SK-N-SH (cell line): ENCODE measurements around the gene SCML2. TPM values are rescaled to one million over a fixed set of nuclear protein-coding genes. Genes with fewer than 3 reads are reported as not detected.

Experiments
- CTCF ChIA-PET: fragments of 300-600, 350-600 bp; formaldehyde crosslinking; extraction: SDS; loops from one replicate; lab custom pipeline; 2021; lab: Yijun Ruan, JAX
- POLR2A ChIA-PET: fragments of 350-600 bp; sonication (Branson Sonifier 250); formaldehyde crosslinking; extraction: SDS; loops from one replicate; lab custom pipeline; 2020; ENCODE audit warnings: antibody characterized with exemption, inconsistent platforms; lab: Yijun Ruan, JAX
- DNase-seq: peaks from one replicate; pipeline ENCODE4 v3.0.0; 2012
- H2AFZ ChIP-seq: fragments of 200-600 bp; sonication (generic); 2 replicates; pipeline ENCODE4 v1.8.1; 2016; ENCODE audit warnings: antibody characterized with exemption, mild to moderate bottlenecking, low read depth
- H3F3A ChIP-seq: fragments of 200-600 bp; sonication (generic); replicated peaks from 2 replicates; pipeline ENCODE3; 2016; ENCODE audit warnings: antibody characterized with exemption, mild to moderate bottlenecking; ENCODE audit not compliant: insufficient read depth
- H3K27ac ChIP-seq, 2 experiments: fragments of 200-500 bp in 1 of 2; fragments of 200-600 bp in 1 of 2; sonication (Bioruptor generic) in 1 of 2; sonication (generic), shearing (Covaris generic) in 1 of 2; 2 replicates each; pipeline versions ENCODE4 v1.5.1 to v1.6.1; 2014 to 2016; ENCODE audit warnings: low read depth in 2 of 2, inconsistent platforms in 1 of 2, low read length in 1 of 2, mild to moderate bottlenecking in 1 of 2, mixed read lengths in 1 of 2
- H3K27me3 ChIP-seq: fragments of 200-600 bp; sonication (generic), shearing (Covaris generic); 2 replicates; pipeline ENCODE4 v1.6.1; 2016; ENCODE audit warnings: mixed run types; ENCODE audit not compliant: insufficient read depth
- H3K36me3 ChIP-seq, 2 experiments: fragments of 200-500 bp in 1 of 2; fragments of 200-600 bp in 1 of 2; sonication (Bioruptor generic) in 1 of 2; sonication (generic) in 1 of 2; replicated peaks in 1 of 2; 2 replicates each; pipeline versions ENCODE3 to v1.5.1; 2014 to 2016; ENCODE audit warnings: low read length in 1 of 2, mild to moderate bottlenecking in 1 of 2; ENCODE audit not compliant: insufficient read depth in 2 of 2, control insufficient read depth in 1 of 2
- H3K4me1 ChIP-seq, 2 experiments: fragments of 200-500 bp in 1 of 2; fragments of 200-600 bp in 1 of 2; sonication (Bioruptor generic) in 1 of 2; sonication (generic), shearing (Covaris generic) in 1 of 2; 2 replicates each; pipeline versions ENCODE4 v1.5.1 to v1.6.1; 2014 to 2016; ENCODE audit warnings: low read depth in 1 of 2, low read length in 1 of 2, mixed run types in 1 of 2; ENCODE audit not compliant: insufficient read depth in 2 of 2, control insufficient read depth in 1 of 2
- H3K4me2 ChIP-seq: fragments of 200-600 bp; sonication (generic), shearing (Covaris generic); 2 replicates; pipeline ENCODE4 v1.6.1; 2017; ENCODE audit warnings: mixed run types
- H3K4me3 ChIP-seq, 2 experiments: fragments of 200-500 bp in 1 of 2; fragments of 200-600 bp in 1 of 2; sonication (Bioruptor generic) in 1 of 2; sonication (generic), shearing (Covaris generic) in 1 of 2; 2 replicates each; pipeline versions ENCODE4 v1.5.1 to v1.8.1; 2014 to 2016; ENCODE audit warnings: low read depth in 2 of 2, inconsistent platforms in 1 of 2, low read length in 1 of 2, mild to moderate bottlenecking in 1 of 2, mixed read lengths in 1 of 2, moderate library complexity in 1 of 2
- H3K79me2 ChIP-seq: fragments of 200-600 bp; sonication (generic); 2 replicates; pipeline ENCODE4 v1.8.1; 2017; ENCODE audit warnings: mild to moderate bottlenecking; ENCODE audit not compliant: insufficient read depth
- H3K9ac ChIP-seq: fragments of 200-600 bp; sonication (generic); 2 replicates; pipeline ENCODE4 v1.6.1; 2017; ENCODE audit warnings: mixed run types
- H3K9me2 ChIP-seq: fragments of 200-600 bp; sonication (generic); 2 replicates; pipeline ENCODE4 v1.6.1; 2017; ENCODE audit warnings: mixed run types
- H3K9me3 ChIP-seq: fragments of 200-600 bp; sonication (generic); 2 replicates; pipeline ENCODE4 v1.6.1; 2017; ENCODE audit warnings: mixed run types, mild to moderate bottlenecking, moderate library complexity
- H4K20me1 ChIP-seq: fragments of 200-600 bp; sonication (generic); 2 replicates; pipeline ENCODE4 v1.6.1; 2017; ENCODE audit warnings: mild to moderate bottlenecking, mixed run types; ENCODE audit not compliant: insufficient read depth
- FOXJ3 ChIP-seq: sonication (generic); formaldehyde crosslinking; IDR thresholded peaks from 2 replicates; pipeline ENCODE4 v1.5.1; 2020; ENCODE audit warnings: mild to moderate bottlenecking, missing genetic modification reagents
- GABPA ChIP-seq: IDR thresholded peaks from 2 replicates; pipeline ENCODE4 v1.4.0; 2012; ENCODE audit warnings: low read depth, mild to moderate bottlenecking
- GATA2 ChIP-seq: sonication (generic); formaldehyde crosslinking; IDR thresholded peaks from 2 replicates; pipeline ENCODE4 v1.5.0; 2020; ENCODE audit warnings: mild to moderate bottlenecking, missing genetic modification reagents
- MEF2A ChIP-seq: IDR thresholded peaks from 2 replicates; pipeline ENCODE4 v1.4.0; 2012; ENCODE audit warnings: low read depth, borderline replicate concordance
- NFIC ChIP-seq: IDR thresholded peaks from 2 replicates; pipeline ENCODE4 v1.4.0; 2012; ENCODE audit warnings: borderline replicate concordance
- RAD21 ChIP-seq: IDR thresholded peaks from 2 replicates; pipeline ENCODE4 v1.6.1; 2012; ENCODE audit warnings: mild to moderate bottlenecking, low read length
- RCOR1 ChIP-seq: fragments of 150-350 bp; IDR thresholded peaks from 2 replicates; pipeline ENCODE4 v1.6.1; 2017; ENCODE audit warnings: antibody characterized with exemption, low read length
- SIN3A ChIP-seq: IDR thresholded peaks from 2 replicates; pipeline ENCODE4 v1.6.1; 2012; ENCODE audit warnings: low read depth, mild to moderate bottlenecking, low read length, moderate library complexity, borderline replicate concordance
- SMC3 ChIP-seq: IDR thresholded peaks from 2 replicates; pipeline ENCODE4 v1.6.1; 2012; ENCODE audit warnings: low read depth, low read length, improper control_type of control experiment
- TCF12 ChIP-seq: IDR thresholded peaks from 2 replicates; pipeline ENCODE4 v1.4.0; 2012
- YY1 ChIP-seq: IDR thresholded peaks from 2 replicates; pipeline ENCODE4 v1.4.0; 2012; ENCODE audit warnings: low read depth, mild to moderate bottlenecking
- WGBS: methylation state at CpG from one replicate; pipeline ENCODE4 v1.1.6; 2017; ENCODE audit warnings: low lambda C conversion rate; 5-methylcytosine and 5-hydroxymethylcytosine counted together
- polyA plus RNA-seq, 3 experiments: library from polyadenylated mRNA; depleted of rRNA; stranded (reverse); fragments of >200 nt; gene quantifications; 2 replicates each; pipeline ENCODE4 v1.2.3, GENCODE V29; 2012
- TF ChIP-seq, protein P1 (sequence below): IDR thresholded peaks from 2 replicates; pipeline ENCODE4; 2012
- TF ChIP-seq, protein P2 (sequence below): IDR thresholded peaks from 2 replicates; pipeline ENCODE4 v1.4.0; 2012; ENCODE audit warnings: low read depth, borderline replicate concordance
- TF ChIP-seq, protein P3 (sequence below): fragments of 150-350 bp; IDR thresholded peaks from 2 replicates; pipeline ENCODE4 v1.6.1; 2016; ENCODE audit warnings: mild to moderate bottlenecking, low read depth, low read length
- TF ChIP-seq, protein P4 (sequence below): IDR thresholded peaks from 2 replicates; pipeline ENCODE4 v1.4.0; 2012; ENCODE audit warnings: low read depth, borderline replicate concordance
- TF ChIP-seq, protein P5 (sequence below): IDR thresholded peaks from 2 replicates; pipeline ENCODE4 v1.4.0; 2012; ENCODE audit warnings: low read depth

The SCML2 gene
- polyA plus RNA-seq, 1 of the 3 experiments (the other 2 are of a cell fraction), result 3.2 TPM

DNA sequence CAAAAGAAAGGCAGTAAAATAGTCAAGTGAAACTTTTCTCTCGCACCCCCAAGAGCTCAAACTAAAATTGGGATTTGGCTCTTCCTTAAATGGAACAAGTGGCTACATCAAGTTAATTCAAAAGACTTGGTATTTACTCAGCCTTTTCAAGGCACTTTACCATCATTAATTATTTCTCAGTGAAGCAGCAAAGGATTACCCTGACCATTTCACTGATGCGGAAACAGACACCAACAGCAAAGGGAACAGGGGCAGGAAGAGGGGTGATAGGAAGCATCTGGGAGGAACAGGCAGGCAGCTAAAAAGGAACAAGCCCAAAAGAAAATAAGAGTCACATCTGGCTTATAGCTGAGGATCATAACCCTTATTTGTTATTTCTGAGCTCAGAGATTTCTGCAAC is 2.7 kb downstream of the SCML2 start:
- Histone ChIP-seq H4K20me1 (no peaks in the 10 kb centered on the region), H3K27ac (no peak overlapping the region), H3K36me3 (no peaks in the 10 kb centered on the region), H3K9ac (no peak overlapping the region), H3K4me1 (peaks cover 3 to 5% of the 10 kb centered on the region in 2 experiments; a peak in 2 of 4 replicates), H3K79me2 (peaks cover 46% of the 10 kb centered on the region), H2AFZ (no peak overlapping the region), H3F3A (no peaks in the 10 kb centered on the region), H3K27me3 (no peaks in the 10 kb centered on the region), H3K4me3 (no peak overlapping the region), H3K9me3 (no peaks in the 10 kb centered on the region), H3K9me2 (no peaks in the 10 kb centered on the region), H3K4me2 (no peak overlapping the region)
- ChIA-PET POLR2A (no interaction called here), CTCF (no interaction called here)
- DNase-seq, result no peak
- WGBS, result 54% methylated on average over 2 of the region's 2 CpGs
- TF ChIP-seq YY1 (no peak), MEF2A (no peak), FOXJ3 (CRISPR knock-in tag) (no peak), NFIC (no peak), SIN3A (no peak)
- TF ChIP-seq, protein P1, sequence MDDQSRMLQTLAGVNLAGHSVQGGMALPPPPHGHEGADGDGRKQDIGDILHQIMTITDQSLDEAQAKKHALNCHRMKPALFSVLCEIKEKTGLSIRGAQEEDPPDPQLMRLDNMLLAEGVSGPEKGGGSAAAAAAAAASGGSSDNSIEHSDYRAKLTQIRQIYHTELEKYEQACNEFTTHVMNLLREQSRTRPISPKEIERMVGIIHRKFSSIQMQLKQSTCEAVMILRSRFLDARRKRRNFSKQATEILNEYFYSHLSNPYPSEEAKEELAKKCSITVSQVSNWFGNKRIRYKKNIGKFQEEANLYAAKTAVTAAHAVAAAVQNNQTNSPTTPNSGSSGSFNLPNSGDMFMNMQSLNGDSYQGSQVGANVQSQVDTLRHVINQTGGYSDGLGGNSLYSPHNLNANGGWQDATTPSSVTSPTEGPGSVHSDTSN, result no peak
- TF ChIP-seq, protein P2, sequence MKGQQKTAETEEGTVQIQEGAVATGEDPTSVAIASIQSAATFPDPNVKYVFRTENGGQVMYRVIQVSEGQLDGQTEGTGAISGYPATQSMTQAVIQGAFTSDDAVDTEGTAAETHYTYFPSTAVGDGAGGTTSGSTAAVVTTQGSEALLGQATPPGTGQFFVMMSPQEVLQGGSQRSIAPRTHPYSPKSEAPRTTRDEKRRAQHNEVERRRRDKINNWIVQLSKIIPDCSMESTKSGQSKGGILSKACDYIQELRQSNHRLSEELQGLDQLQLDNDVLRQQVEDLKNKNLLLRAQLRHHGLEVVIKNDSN, result no peak

DNA sequence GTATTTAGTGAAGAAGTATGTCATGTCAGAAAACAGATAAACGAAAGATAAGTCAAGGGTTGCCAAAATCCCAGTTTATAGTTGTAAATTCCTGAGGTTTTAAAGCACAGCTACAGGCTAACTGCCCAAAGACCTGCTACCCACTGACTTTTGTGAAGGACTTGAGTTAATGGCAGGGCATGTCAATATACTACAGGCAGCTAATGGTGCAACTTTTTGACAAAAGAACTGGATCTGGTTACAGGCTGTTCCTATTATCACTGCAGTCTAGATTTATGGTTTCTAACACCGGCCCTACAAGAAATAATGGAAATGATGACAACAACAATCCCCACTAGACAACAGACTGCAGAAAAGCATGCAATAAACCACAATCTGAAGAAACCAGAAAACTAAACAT is 6.4 kb downstream of the SCML2 start:
- no peaks in the 10 kb centered on the region for H3F3A ChIP-seq
- no peaks in the 10 kb centered on the region for H3K27me3 ChIP-seq
- no peaks in the 10 kb centered on the region for H3K36me3 ChIP-seq
- H3K9ac ChIP-seq, result no peak overlapping the region
- WGBS, result 35% methylated on average over 2 of the region's 2 CpGs
- H3K27ac ChIP-seq, result no peak overlapping the region
- peaks cover 50% of the 10 kb centered on the region for H3K79me2 ChIP-seq
- no peaks in the 10 kb centered on the region for H3K9me3 ChIP-seq
- ChIA-PET CTCF (no interaction called here), POLR2A (no interaction called here)
- no peak for DNase-seq
- no peak overlapping the region for H3K4me2 ChIP-seq
- H3K9me2 ChIP-seq, result no peaks in the 10 kb centered on the region
- H3K4me3 ChIP-seq, result no peak overlapping the region
- no peak for TF ChIP-seq YY1
- no peak for TF ChIP-seq NFIC
- TF ChIP-seq, protein P3, sequence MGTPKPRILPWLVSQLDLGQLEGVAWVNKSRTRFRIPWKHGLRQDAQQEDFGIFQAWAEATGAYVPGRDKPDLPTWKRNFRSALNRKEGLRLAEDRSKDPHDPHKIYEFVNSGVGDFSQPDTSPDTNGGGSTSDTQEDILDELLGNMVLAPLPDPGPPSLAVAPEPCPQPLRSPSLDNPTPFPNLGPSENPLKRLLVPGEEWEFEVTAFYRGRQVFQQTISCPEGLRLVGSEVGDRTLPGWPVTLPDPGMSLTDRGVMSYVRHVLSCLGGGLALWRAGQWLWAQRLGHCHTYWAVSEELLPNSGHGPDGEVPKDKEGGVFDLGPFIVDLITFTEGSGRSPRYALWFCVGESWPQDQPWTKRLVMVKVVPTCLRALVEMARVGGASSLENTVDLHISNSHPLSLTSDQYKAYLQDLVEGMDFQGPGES, result no peak
- TF ChIP-seq, protein P4, sequence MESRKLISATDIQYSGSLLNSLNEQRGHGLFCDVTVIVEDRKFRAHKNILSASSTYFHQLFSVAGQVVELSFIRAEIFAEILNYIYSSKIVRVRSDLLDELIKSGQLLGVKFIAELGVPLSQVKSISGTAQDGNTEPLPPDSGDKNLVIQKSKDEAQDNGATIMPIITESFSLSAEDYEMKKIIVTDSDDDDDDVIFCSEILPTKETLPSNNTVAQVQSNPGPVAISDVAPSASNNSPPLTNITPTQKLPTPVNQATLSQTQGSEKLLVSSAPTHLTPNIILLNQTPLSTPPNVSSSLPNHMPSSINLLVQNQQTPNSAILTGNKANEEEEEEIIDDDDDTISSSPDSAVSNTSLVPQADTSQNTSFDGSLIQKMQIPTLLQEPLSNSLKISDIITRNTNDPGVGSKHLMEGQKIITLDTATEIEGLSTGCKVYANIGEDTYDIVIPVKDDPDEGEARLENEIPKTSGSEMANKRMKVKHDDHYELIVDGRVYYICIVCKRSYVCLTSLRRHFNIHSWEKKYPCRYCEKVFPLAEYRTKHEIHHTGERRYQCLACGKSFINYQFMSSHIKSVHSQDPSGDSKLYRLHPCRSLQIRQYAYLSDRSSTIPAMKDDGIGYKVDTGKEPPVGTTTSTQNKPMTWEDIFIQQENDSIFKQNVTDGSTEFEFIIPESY, result no peak
- no peak for TF ChIP-seq TCF12
- TF ChIP-seq, protein P5, sequence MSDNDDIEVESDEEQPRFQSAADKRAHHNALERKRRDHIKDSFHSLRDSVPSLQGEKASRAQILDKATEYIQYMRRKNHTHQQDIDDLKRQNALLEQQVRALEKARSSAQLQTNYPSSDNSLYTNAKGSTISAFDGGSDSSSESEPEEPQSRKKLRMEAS, result no peak
- TF ChIP-seq FOXJ3 (CRISPR knock-in tag), result no peak
- no peak for TF ChIP-seq GABPA
- TF ChIP-seq, protein P2, result no peak
- TF ChIP-seq RAD21, result no peak
- TF ChIP-seq RCOR1, result no peak
- TF ChIP-seq GATA2 (CRISPR knock-in tag), result no peak
- TF ChIP-seq SMC3, result no peak
- peaks cover 0 to 7% of the 10 kb centered on the region in 2 experiments; a peak in 1 of 4 replicates for H3K4me1 ChIP-seq
- no peaks in the 10 kb centered on the region for H4K20me1 ChIP-seq
- H2AFZ ChIP-seq, result no peak overlapping the region
